HL-60 (cell line): ENCODE results near the gene KCNK16.

Experiments
- GABPA ChIP-seq: IDR thresholded peaks from 2 replicates; pipeline ENCODE4 v1.6.1; 2012; ENCODE audit warnings: low read depth
- POLR2AphosphoS5 ChIP-seq: IDR thresholded peaks from 2 replicates; pipeline ENCODE4 v1.6.1; 2012; ENCODE audit warnings: low read depth
- TF ChIP-seq, protein P1 (sequence below): IDR thresholded peaks from 2 replicates; pipeline ENCODE4 v1.6.1; 2012; ENCODE audit warnings: low read depth; ENCODE audit not compliant: insufficient replicate concordance
- TF ChIP-seq, protein P2 (sequence below): IDR thresholded peaks from one replicate; pipeline ENCODE4 v1.5.1; 2011; ENCODE audit warnings: low read length, control low read depth, inconsistent platforms; ENCODE audit not compliant: insufficient read depth

DNA sequence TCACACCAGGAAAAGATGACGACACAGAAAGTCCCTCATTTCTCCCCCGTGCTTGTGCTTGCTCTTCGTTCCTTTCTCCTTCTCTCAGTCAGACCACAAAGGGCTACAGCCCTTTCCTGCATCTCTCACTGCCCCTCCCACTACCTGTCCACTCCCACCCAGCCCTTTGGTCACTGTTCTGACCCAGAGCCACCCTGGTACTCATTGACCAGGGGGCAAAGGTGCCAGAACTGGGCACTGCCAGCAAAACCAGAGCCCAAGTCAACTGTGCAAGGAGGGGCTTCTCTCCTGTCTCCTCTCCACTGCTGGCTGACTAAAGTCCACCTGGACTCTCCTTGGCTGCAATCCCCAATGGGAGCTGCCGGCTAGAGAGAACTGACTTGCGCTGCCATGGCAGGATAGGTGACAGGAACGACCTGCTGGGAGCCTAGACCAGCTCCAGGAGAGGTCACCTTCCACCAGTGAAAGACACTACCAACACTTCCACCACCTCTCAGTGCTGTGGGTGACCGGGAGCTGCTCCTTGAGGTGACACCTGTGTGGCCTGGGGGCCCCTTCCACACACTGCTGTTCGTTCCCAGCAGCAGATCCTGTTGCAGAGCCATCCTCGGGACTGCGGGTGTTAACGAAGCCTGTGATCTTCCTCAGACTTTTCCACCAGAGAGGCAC is 41.1 kb downstream of the KCNK16 start:
- TF ChIP-seq, protein P1, sequence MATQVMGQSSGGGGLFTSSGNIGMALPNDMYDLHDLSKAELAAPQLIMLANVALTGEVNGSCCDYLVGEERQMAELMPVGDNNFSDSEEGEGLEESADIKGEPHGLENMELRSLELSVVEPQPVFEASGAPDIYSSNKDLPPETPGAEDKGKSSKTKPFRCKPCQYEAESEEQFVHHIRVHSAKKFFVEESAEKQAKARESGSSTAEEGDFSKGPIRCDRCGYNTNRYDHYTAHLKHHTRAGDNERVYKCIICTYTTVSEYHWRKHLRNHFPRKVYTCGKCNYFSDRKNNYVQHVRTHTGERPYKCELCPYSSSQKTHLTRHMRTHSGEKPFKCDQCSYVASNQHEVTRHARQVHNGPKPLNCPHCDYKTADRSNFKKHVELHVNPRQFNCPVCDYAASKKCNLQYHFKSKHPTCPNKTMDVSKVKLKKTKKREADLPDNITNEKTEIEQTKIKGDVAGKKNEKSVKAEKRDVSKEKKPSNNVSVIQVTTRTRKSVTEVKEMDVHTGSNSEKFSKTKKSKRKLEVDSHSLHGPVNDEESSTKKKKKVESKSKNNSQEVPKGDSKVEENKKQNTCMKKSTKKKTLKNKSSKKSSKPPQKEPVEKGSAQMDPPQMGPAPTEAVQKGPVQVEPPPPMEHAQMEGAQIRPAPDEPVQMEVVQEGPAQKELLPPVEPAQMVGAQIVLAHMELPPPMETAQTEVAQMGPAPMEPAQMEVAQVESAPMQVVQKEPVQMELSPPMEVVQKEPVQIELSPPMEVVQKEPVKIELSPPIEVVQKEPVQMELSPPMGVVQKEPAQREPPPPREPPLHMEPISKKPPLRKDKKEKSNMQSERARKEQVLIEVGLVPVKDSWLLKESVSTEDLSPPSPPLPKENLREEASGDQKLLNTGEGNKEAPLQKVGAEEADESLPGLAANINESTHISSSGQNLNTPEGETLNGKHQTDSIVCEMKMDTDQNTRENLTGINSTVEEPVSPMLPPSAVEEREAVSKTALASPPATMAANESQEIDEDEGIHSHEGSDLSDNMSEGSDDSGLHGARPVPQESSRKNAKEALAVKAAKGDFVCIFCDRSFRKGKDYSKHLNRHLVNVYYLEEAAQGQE = no peak
- TF ChIP-seq, protein P2, sequence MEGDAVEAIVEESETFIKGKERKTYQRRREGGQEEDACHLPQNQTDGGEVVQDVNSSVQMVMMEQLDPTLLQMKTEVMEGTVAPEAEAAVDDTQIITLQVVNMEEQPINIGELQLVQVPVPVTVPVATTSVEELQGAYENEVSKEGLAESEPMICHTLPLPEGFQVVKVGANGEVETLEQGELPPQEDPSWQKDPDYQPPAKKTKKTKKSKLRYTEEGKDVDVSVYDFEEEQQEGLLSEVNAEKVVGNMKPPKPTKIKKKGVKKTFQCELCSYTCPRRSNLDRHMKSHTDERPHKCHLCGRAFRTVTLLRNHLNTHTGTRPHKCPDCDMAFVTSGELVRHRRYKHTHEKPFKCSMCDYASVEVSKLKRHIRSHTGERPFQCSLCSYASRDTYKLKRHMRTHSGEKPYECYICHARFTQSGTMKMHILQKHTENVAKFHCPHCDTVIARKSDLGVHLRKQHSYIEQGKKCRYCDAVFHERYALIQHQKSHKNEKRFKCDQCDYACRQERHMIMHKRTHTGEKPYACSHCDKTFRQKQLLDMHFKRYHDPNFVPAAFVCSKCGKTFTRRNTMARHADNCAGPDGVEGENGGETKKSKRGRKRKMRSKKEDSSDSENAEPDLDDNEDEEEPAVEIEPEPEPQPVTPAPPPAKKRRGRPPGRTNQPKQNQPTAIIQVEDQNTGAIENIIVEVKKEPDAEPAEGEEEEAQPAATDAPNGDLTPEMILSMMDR = no peak
- TF ChIP-seq GABPA (no peak), POLR2AphosphoS5 (no peak)
